T47D (cell line): ENCODE measurements around the gene MAMSTR.
"Not testable (repeated sequence)": the region's sequence is repeated elsewhere in the genome, so short reads cannot be mapped to it uniquely, and the experiment has no call there.

Experiments used
- DNase-seq, 2 experiments: peaks; one replicate each; pipeline versions ENCODE4 v3.0.0 to v3.0.0-alpha.2; 2011 to 2012; ENCODE audit warnings: low read depth in 1 of 2, low spot score in 1 of 2
- JUND ChIP-seq: IDR thresholded peaks from 2 replicates; pipeline ENCODE4 v1.6.1; 2012; ENCODE audit warnings: low read depth
- in situ Hi-C: cut with HindIII; loops from 2 replicates; pipeline ENCODE4 v1.10.0; 2016; ENCODE audit warnings: low sequenced_read_pairs, low pct_unique_long_range_greater_than_20kb

The MAMSTR gene, protein sequence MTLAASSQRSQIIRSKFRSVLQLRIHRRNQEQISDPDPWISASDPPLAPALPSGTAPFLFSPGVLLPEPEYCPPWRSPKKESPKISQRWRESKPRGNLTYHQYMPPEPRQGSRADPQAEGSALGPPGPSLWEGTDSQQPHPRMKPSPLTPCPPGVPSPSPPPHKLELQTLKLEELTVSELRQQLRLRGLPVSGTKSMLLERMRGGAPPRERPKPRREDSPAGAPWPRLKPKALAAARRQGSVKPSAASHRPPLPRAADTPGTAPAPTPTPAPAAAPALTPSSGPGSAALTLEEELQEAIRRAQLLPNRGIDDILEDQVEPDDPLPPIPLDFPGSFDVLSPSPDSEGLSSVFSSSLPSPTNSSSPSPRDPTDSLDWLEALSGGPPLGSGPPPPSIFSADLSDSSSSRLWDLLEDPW

DNA sequence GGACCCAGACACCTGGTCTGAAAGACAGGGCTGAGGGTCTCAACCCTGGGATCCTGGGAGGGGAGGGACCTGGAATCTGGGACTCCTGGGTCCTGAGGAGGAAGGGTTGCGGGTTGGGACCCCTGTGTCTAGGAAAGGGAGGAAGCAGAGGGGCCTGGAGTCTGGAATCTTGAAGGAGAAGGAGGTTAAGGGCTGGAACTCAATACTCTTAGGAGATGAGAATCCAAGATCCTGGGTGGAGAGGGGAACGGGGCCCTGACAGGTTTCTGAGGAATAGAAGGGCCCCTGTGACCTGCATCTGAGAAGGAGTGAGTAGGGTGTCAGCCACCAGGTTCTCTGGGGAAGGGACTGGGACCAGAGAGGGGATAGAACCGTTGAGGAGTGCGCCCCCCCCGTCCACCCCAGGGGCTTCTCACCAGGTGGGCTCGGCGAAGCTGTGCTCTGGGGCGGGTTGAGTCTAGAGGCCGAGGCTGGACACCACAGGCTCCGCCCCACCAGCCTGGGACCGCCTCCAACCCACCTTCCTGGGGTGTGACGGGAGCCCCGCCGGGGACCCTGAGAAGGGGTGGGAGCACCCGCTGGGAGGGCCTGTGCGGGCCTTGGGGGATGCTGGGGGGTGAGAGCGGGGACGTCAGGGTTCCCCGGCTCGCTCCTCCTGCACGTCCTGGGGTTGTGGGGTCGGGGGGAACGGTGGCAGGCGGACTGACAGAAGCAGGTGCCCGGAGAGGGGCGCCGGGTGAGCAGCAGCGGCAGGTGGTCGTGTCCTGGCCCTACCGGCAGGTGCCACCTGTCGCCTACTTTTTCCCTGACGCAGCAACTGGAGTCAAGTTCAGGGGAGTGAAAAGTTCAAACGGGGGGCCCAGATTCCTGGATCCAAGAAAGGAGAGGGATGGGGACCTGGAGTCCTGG is at the start of gene MAMSTR:
MAMSTR (minus strand) TSS at position 463 of the 909 bp plus-strand sequence. CDS start 694 bp downstream, outside the sequence.
- in situ Hi-C loops = no loop called here
- no peak for TF ChIP-seq JUND
- DNase-seq = no peak

DNA sequence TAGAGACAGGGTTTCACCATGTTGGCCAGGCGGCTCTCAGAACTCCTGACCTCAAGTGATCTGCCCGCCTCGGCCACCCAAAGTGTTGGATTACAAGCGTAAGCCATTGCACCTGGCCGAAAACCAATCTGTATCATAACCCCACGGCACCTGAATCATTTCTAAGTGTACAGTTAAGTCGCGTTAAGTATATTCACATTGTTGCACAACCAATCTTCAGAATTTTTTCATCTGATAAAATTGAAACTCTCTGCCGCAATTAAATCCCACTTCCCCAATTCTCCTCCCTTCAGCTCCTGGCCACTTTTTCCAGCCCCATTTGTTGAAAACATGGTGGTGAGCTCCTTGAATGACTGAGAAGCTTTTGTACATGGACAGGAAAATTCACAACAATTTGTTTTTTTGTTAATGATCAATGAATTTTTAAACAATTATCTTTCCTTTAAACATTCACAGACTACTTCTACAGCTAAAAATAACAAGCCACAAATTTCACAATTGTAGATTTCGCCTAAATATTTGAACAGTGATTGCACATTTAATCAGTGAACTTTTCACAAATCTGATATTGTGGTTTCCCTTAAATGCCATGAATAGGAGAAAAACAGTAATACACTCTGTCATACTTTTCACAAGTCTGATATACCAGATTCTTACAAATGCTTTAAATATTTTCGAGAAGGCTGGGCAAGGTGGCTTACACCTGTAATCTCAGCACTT is 49.6 kb upstream of the MAMSTR start:
- in situ Hi-C loops = no loop called here
- TF ChIP-seq JUND = no peak
- no peak for DNase-seq

DNA sequence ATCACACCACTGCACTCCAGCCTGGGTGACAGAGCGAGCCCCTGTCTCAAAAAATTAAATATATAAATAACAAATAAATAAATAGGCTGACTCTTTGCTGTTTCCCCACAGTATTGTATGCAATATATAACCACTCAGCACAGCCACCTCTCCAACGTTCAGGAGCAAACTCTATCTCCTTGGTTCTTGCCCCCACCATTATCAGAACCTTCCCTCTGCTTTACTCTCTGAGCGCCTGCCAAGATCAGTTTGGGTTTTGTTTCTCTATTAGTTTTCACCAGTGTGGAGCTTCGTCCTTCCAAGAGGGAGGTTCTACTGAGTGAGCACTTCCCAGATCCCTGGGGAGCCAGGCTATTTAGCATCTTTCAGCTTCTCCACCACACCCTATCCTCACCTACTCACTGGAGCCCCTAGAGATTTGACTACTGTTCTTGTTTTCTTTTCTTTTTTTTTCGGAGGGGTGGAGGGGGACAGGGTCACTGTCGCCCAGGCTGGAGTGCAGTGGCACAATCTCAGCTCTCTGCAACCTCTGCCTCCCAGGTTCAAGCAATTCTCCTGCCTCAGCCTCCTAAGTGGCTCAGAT is 48.7 kb upstream of the MAMSTR start:
- DNase-seq, in situ Hi-C loops: not testable (repeated sequence)

DNA sequence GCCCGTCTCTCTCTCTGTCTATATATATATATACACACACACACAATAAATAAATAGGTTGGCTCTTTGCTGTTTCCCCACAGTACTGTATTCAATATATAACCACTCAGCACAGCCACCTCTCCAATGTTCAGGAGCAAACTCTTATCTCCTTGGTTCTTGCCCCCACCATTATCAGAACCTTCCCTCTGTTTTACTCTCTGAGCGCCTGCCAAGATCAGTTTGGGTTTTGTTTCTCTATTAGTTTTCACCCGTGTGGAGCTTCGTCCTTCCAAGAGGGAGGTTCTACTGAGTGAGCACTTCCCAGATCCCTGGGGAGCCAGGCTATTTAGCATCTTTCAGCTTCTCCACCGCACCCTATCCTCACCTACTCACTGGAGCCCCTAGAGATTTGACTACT is 46.3 kb upstream of the MAMSTR start:
- DNase-seq, in situ Hi-C loops: not testable (repeated sequence)

DNA sequence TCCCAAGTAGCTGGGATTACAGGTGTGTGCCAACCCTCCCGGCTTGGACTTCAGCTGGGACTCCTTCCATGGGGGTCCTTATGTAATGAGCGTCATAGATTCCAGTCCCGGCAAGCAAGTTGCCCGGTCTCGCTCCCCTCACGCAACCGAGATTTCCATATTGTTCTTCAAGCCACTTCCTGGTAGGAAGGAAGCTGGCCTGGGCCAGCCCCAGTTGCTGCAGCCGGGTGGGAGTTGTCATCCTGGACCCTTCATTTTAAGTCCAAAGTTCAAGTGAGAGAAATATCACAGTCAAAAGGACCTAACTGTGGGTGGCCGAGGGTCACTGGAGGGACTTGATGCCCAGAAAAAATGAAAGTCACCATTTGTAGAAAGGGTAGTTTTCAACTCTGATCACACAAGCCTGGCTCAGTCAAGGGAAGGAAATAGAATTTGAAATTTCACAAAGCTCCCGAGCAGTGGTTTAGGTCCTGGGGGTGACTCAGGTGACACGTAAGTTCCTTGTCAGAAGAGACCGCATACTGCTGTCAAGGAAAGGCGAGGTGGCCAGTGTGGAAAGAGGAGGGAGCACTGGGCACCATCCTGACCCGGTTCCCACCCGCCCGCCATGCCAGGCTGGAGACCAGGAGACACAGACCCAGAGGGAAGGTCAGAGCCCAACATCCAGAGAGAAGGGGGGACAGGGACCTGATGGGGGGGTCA is 41.1 kb upstream of the MAMSTR start:
- no peak for TF ChIP-seq JUND

DNA sequence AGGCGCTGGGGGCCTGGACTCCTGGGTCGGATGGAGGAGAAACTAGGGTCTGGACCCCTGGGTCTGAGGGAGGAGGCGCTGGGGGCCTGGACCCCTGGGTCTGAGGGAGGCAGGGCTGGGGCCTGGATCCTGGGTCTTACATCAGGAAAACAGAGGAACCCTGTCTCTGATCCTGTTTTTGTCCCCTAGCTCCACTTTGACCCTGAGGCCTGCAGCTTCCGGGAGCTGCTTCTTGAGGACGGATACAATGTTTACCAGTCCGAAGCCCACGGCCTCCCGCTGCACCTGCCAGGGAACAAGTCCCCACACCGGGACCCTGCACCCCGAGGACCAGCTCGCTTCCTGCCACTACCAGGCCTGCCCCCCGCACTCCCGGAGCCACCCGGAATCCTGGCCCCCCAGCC is 38.2 kb upstream of the MAMSTR start:
- no peak for TF ChIP-seq JUND
- in situ Hi-C loops = no loop called here
- no peak for DNase-seq

More for the DNA sequence above, 41.1 kb upstream of the MAMSTR start:
- DNase-seq = no peak
- in situ Hi-C loops = no loop called here

DNA sequence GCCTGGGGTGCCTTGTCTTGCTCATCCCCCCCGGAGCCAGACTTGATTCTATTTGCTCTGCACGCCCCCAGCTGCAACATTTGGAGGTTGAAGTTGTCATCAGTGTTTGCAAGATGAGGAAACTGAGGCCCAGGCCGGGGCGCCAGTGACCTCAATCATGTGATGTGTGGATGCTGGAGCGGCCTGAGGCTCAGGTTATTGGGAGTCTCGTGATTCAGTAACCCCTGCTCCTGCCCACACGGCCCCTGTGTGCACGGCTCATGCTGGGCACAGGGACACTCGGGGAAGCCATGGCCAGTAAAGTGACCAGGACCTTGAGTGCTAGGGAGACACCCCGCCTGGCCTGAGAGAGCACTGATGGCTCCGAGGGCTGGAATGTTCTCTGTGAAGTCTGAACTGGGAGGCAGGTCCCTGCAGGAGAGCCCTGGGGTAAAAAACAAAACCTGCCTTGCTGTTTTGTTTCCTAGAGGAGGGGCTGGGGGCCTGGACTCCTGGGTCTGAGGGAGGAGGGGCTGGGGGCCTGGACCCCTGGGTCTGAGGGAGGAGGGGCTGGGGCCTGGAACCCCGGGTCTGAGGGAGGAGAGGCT is 37.7 kb upstream of the MAMSTR start:
- TF ChIP-seq JUND = no peak
- in situ Hi-C loops = no loop called here

DNA sequence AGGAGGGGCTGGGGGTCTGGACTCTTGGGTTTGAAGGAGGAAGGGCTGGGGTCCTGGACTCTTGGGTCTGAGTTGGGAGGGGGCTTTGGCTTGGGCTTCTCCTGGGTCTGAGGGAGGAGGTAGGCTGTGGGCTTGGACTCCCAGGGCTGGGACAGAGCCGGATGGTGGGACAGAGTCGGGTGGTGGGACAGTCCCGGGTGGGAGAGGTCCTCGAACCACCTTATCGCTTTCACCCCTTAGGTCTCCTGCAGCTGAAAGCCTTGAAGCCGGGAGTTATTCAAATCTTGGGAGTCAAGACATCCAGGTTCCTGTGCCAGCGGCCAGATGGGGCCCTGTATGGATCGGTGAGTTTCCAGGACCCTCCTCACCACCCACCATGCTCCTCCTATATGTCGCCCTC is 37.2 kb upstream of the MAMSTR start:
- TF ChIP-seq JUND = no peak
- in situ Hi-C loops = no loop called here
- no peak for DNase-seq

More for the DNA sequence above, 37.7 kb upstream of the MAMSTR start:
- DNase-seq = no peak

DNA sequence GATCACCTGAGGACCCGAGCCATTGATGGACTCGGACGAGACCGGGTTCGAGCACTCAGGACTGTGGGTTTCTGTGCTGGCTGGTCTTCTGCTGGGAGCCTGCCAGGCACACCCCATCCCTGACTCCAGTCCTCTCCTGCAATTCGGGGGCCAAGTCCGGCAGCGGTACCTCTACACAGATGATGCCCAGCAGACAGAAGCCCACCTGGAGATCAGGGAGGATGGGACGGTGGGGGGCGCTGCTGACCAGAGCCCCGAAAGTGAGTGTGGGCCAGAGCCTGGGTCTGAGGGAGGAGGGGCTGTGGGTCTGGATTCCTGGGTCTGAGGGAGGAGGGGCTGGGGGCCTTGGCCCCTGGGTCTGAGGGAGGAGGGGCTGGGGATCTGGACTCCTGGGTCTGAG is 36.7 kb upstream of the MAMSTR start:
- no peak for DNase-seq
- in situ Hi-C loops = no loop called here
- no peak for TF ChIP-seq JUND

DNA sequence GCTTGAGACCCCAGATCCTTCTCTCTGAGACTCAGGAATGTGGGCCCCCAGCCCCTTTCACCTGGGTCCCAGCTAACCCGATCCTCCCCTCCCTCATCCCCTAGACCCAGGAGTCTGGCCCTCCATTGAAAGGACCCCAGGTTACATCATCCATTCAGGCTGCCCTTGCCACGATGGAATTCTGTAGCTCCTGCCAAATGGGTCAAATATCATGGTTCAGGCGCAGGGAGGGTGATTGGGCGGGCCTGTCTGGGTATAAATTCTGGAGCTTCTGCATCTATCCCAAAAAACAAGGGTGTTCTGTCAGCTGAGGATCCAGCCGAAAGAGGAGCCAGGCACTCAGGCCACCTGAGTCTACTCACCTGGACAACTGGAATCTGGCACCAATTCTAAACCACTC is 36.3 kb upstream of the MAMSTR start:
- in situ Hi-C loops = no loop called here
- DNase-seq = no peak
- TF ChIP-seq JUND = no peak

DNA sequence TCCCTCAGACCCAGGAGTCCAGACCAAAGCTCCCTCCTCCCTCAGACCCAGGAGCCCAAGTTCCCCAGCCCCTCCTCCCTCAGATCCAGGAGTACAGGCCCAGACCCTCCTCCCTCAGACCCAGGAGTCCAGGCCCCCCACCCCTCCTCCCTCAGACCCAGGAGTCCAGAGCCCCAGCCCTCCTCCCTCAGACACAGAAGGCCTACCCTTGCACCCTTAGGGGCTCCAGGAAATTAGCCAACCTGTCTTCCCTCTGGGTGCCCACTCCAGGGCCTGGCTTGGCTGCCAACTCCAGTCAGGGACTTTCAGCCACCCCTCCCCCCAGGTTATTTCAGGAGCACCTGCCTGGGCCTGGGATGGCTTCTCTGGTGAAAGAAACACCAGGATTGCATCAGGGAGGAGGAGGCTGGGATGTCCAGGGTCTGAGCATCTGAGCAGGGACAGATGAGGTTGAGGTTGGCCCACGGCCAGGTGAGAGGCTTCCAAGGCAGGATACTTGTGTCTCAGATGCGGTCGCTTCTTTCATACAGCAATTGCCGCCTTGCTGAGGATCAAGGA is 35.6 kb upstream of the MAMSTR start, which contains the start of gene FGF21:
FGF21 (plus strand) TSS at position 441 of the 558 bp plus-strand sequence. CDS start 713 bp downstream, outside the sequence.
- DNase-seq = peak in 1 of 2 experiments; percentile 36
- TF ChIP-seq JUND = no peak
- in situ Hi-C loops = no loop called here
